A673 (cell line): ENCODE data around the gene P3H3.

Experiments used
- EZH2 ChIP-seq: fragments of 200-600 bp; sonication (generic); IDR thresholded peaks from 2 replicates; pipeline ENCODE4 v1.6.1; 2017; ENCODE audit warnings: borderline replicate concordance, low read depth, mild to moderate bottlenecking, mixed read lengths, antibody characterized with exemption, low read length; ENCODE audit not compliant: poor library complexity, severe bottlenecking
- TF ChIP-seq, protein P1 (sequence below): fragments of 300-800, 200-600 bp; sonication (generic); conservative IDR thresholded peaks from 2 replicates; pipeline ENCODE4 v1.5.1; 2017; ENCODE audit warnings: low read depth, mild to moderate bottlenecking, antibody characterized with exemption, low read length, moderate library complexity, mixed read lengths

DNA sequence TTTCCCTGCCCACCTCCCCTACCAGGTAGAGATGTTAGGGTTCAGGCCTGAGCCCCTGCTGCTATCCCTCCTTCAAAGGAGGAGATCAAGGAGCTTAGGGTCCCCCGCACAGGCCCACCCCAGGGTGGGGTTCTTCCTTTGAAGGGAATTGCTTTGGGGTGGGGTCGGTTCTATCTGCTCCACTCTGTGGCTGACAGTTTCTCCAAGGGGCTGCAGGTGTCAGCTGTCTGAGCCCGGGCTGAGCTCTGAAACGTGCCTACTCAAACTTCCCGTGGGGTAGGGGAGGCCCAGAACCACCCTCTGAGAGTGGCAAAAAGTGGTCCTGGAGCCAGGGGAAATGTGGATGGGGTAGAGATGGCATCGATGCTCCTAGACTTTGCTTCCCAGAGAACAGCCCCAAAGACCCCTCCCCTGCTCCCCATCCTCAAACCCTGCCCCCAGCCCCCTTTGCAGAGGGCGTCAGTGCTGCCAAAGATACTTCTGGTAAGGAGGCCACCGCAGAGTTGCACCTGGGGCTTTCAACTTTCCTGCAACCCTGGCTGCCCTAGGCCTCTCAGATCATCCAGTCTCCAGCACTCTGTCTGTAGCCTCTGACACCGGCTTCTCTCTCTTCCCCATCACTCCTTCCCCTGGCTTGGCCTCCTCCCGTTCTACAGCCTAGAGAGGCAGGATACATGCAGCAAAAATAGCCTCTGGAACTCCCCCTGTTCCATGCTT lies 45.2 kb upstream of the P3H3 start:
- TF ChIP-seq, protein P1, sequence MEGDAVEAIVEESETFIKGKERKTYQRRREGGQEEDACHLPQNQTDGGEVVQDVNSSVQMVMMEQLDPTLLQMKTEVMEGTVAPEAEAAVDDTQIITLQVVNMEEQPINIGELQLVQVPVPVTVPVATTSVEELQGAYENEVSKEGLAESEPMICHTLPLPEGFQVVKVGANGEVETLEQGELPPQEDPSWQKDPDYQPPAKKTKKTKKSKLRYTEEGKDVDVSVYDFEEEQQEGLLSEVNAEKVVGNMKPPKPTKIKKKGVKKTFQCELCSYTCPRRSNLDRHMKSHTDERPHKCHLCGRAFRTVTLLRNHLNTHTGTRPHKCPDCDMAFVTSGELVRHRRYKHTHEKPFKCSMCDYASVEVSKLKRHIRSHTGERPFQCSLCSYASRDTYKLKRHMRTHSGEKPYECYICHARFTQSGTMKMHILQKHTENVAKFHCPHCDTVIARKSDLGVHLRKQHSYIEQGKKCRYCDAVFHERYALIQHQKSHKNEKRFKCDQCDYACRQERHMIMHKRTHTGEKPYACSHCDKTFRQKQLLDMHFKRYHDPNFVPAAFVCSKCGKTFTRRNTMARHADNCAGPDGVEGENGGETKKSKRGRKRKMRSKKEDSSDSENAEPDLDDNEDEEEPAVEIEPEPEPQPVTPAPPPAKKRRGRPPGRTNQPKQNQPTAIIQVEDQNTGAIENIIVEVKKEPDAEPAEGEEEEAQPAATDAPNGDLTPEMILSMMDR: no peak
- TF ChIP-seq EZH2: no peak
